ENCODE measurements around the gene MOCOS. TPM values are rescaled to one million over a fixed set of nuclear protein-coding genes. Genes with fewer than 3 reads are reported as not detected.

Gene MOCOS
- total and polyA plus RNA-seq, 8 donors, result 0.45 to 4.6 (median 2.7) TPM

- TF ChIP-seq EP300 (IDR thresholded peaks at IDR 0.05) (no peak), POLR2AphosphoS5 (IDR thresholded peaks at IDR 0.05) (no peak), CTCF (IDR thresholded peaks at IDR 0.05) (no peak), POLR2A (IDR thresholded peaks at IDR 0.05) (no peak)
- intact Hi-C loops (cut with DNase I; ENCODE audit: low total_unique reads), result no loop called here
- no peak overlapping the region for H3K27ac ChIP-seq
These were observed 4.4 kb downstream of the MOCOS start for GRCh38 chr18:36191711-36192110.

GRCh38 chr18:36194600-36195315, 7.5 kb downstream of the MOCOS start:
- Histone ChIP-seq H3K27me3 (no peaks in the 10 kb centered on the region), H3K36me3 (no peaks in the 10 kb centered on the region), H3K4me1 (no peaks in the 10 kb centered on the region), H3K4me3 (no peak overlapping the region), H3K27ac (no peak overlapping the region), H3K9me3 (no peaks in the 10 kb centered on the region)
- intact Hi-C loops (cut with DNase I; ENCODE audit: low total_unique reads), result no loop called here
- WGBS, 5 donors, result 81 to 88% (median 86%) methylated on average over 8 of the region's 8 CpGs
- TF ChIP-seq EP300 (IDR thresholded peaks at IDR 0.05), result no peak
- no peak for TF ChIP-seq CTCF (IDR thresholded peaks at IDR 0.05)
- DNase-seq, result no peak

More at GRCh38 chr18:36191711-36192110, 4.4 kb downstream of the MOCOS start:
- no peaks in the 10 kb centered on the region for H3K36me3 ChIP-seq
- peaks cover 9 to 17% (median 13%) of the 10 kb centered on the region in 4 donors for H3K4me1 ChIP-seq
- H3K4me3 ChIP-seq, result no peak overlapping the region
- H3K9me3 ChIP-seq, result no peaks in the 10 kb centered on the region
- no peak for DNase-seq
- 78 to 89% (median 82%) methylated on average over 1 of the region's 1 CpG for WGBS, 5 donors
- H3K27me3 ChIP-seq, result peaks cover 0 to 4% (median 0%) of the 10 kb centered on the region in 3 donors

DNA sequence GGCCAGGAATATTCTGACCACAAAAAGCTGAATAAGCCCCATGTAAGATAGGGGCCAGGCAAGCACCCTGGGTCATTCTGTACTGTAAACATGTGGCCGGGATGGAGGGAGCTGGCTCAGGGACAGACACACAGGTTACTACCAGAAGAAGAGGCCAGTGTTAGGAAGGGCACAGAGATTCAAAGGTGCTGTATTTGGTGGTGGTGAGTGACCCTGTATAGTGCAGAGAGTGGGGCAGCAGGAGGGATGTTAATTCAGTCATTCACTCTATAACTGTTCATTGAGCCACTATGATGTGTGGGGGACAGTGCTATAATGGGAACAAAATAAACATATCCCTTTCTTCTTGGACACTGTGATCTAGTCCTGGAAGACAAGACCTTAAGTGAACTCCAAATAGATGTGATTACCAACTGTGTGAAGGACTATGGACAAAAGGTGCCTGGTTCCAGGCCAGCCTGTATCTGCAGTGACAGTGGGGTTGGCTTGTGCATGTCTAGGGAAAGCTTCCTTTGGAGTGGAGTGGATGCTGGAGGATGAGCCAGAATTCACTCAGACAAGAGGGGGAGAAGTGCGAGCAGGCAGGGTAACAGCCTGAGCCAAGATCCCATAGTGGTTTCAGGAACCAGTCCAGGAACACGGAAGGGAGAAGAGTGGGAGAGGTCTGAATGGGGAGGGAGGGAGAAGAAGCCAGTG, 8.3 kb downstream of the MOCOS start:
- WGBS, 5 donors, result 59 to 72% (median 67%) methylated on average over 3 of the region's 3 CpGs
- H3K4me1 ChIP-seq, result no peaks in the 10 kb centered on the region
- TF ChIP-seq POLR2AphosphoS5 (IDR thresholded peaks at IDR 0.05), result no peak
- no peak for TF ChIP-seq POLR2A (IDR thresholded peaks at IDR 0.05)
- no peak for TF ChIP-seq CTCF (IDR thresholded peaks at IDR 0.05)
- no peak for TF ChIP-seq EP300 (IDR thresholded peaks at IDR 0.05)
- H3K27me3 ChIP-seq, result no peaks in the 10 kb centered on the region
- H3K36me3 ChIP-seq, result no peaks in the 10 kb centered on the region
- intact Hi-C loops (cut with DNase I; ENCODE audit: low total_unique reads), result no loop called here
- DNase-seq, result no peak
- H3K4me3 ChIP-seq, result no peak overlapping the region
- no peaks in the 10 kb centered on the region for H3K9me3 ChIP-seq
- H3K27ac ChIP-seq, result no peak overlapping the region

DNA sequence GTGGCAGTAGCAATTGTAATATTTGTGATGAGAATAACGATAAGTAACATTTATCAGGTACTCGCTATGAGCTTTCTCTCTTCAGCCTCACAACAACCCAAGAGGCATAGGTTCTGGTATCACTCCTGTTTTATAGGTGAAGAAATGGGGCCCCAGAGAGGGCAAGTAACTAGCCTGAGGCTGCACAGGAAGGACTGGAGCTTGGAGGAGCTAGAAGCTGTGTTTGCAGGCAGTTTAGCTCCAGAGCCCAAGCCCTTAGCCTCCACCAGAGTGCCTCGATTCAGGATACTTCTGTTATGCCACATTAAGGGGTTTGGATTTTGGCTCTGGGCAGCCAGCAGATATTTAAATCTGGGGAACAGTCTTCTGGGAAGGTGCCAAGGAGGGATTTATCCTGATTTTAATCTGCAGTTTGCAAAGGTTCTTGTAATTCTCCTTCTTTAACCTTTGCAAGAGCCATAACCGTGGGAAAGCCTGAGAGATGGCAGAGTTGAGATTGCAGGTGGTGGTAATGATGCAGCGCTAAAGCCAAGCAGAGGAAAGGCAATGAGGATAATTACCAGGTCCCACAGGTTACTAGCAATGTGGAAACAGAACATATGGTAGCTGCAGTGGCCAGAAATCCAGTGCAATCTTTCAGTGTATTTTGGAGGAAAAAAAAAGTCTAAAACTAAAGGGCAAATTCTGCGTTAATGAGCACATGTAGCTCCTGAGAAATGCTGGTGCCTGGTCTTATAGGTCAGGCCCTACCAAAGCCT, 9.1 kb downstream of the MOCOS start:
- no peaks in the 10 kb centered on the region for H3K9me3 ChIP-seq
- no peak for DNase-seq
- WGBS, 5 donors, result 79 to 90% (median 84%) methylated on average over 6 of the region's 6 CpGs
- H3K36me3 ChIP-seq, result no peaks in the 10 kb centered on the region
- H3K27me3 ChIP-seq, result no peaks in the 10 kb centered on the region
- TF ChIP-seq POLR2A (IDR thresholded peaks at IDR 0.05), result no peak
- no peak for TF ChIP-seq EP300 (IDR thresholded peaks at IDR 0.05)
- H3K4me1 ChIP-seq, result no peaks in the 10 kb centered on the region
- intact Hi-C loops (cut with DNase I; ENCODE audit: low total_unique reads), result no loop called here
- no peak overlapping the region for H3K4me3 ChIP-seq
- no peak overlapping the region for H3K27ac ChIP-seq
